Heart left ventricle (tissue), 16 donors: ENCODE measurements around the gene CCDC178. TPM values are rescaled to one million over a fixed set of nuclear protein-coding genes. Genes with fewer than 3 reads are reported as not detected.

Source experiments
- ATAC-seq, 4 donors: fragments of 200-7000 bp; cut with Tn5 transposase; one replicate each; pipeline ENCODE4 v1.9.1; 2020 to 2022; ENCODE audit warnings: moderate library complexity in 4 of 4, mild to moderate bottlenecking in 3 of 4, moderate number of reproducible peaks in 1 of 4
- DNase-seq, 5 donors: peaks; one replicate each; pipeline ENCODE4 v3.0.0-alpha.2; 2020
- H3K27ac ChIP-seq, 12 donors: fragments of 200-600 bp; sonication (generic) in 4 of 12; one replicate each; pipeline versions ENCODE4 v1.5.0 to v1.8.0; 2016 to 2022; ENCODE audit warnings: mild to moderate bottlenecking in 2 of 12
- H3K27me3 ChIP-seq, 9 donors: fragments of 200-600 bp; sonication (generic) in 2 of 9; one replicate each; pipeline versions ENCODE4 v1.5.1 to v1.8.0; 2016 to 2022; ENCODE audit warnings: mild to moderate bottlenecking in 3 of 9
- H3K36me3 ChIP-seq, 9 donors: fragments of 200-600 bp; sonication (generic) in 2 of 9; one replicate each; pipeline versions ENCODE4 v1.5.0 to v1.8.0; 2018 to 2022; ENCODE audit warnings: mild to moderate bottlenecking in 2 of 9
- H3K4me1 ChIP-seq, 12 donors: fragments of 200-600 bp; sonication (generic) in 4 of 12; one replicate each; pipeline versions ENCODE4 v1.5.0 to v1.8.0; 2016 to 2022; ENCODE audit warnings: mild to moderate bottlenecking in 3 of 12
- H3K4me3 ChIP-seq, 12 donors: fragments of 200-600 bp; sonication (generic) in 4 of 12; one replicate each; pipeline versions ENCODE4 v1.5.0 to v1.8.0; 2017 to 2022; ENCODE audit warnings: mild to moderate bottlenecking in 9 of 12, moderate library complexity in 4 of 12
- H3K9me3 ChIP-seq, 12 donors: fragments of 200-600 bp; sonication (generic) in 4 of 12; one replicate each; pipeline versions ENCODE4 v1.5.0 to v1.8.0; 2016 to 2022; ENCODE audit warnings: mild to moderate bottlenecking in 1 of 12
- CTCF ChIP-seq, 12 donors: fragments of 200-600 bp; sonication (generic) in 4 of 12; IDR thresholded peaks; one replicate each; pipeline versions ENCODE4 v1.5.0 to v1.8.0; 2018 to 2022; ENCODE audit warnings: antibody characterized with exemption in 12 of 12, mild to moderate bottlenecking in 5 of 12
- POLR2A ChIP-seq, 2 donors: fragments of 450-650 bp; IDR thresholded peaks; one replicate each; pipeline ENCODE4 v1.6.1; 2017; ENCODE audit warnings: antibody characterized with exemption in 2 of 2, mild to moderate bottlenecking in 2 of 2, moderate library complexity in 2 of 2
- WGBS, 4 donors: extraction: QIAGEN DNeasy Blood & Tissue Kit in 2 of 4; methylation state at CpG; one replicate each; pipeline versions ENCODE4 v1.1.5 to v1.1.7; 2013 to 2018; 5-methylcytosine and 5-hydroxymethylcytosine counted together
- intact Hi-C, 10 donors: fragments of 100-400 bp; cut with DNase I; formaldehyde crosslinking; loops; one replicate each; pipeline versions ENCODE4 v1.11.1 to v1.14.2; 2022
- long read RNA-seq, 3 donors: library from polyadenylated mRNA; unstranded; transcript quantifications; one replicate each; pipeline ENCODE4 v2.0.0, GENCODE V29; 2020 to 2021
- polyA plus RNA-seq, 2 donors: library from polyadenylated mRNA; stranded (reverse); fragments of 200-250 nt; gene quantifications; one replicate each; pipeline ENCODE4 v1.2.3, GENCODE V29; 2013
- total RNA-seq, 9 donors: library from RNA; depleted of rRNA in 2 of 9; stranded (reverse); fragments of >200 nt in 2 of 9; fragmentation: NEBNext Ultra II Directional in 3 of 9; extraction: Animal tissue kit (Norgen Biotek cat#: 25700) in 3 of 9; gene quantifications; one replicate each; pipeline versions ENCODE4 v1.1.0 to v1.2.4, GENCODE V29; 2016 to 2023
- donor health status: ischemic (EF 13 %, LVEDD 7.1; RV severe dilation, severe dysfunction).
- donor health status: healthy with polysubstance abuse.
- donor health status: DM: no; HTN: yes; CAD: no.
- donor health status: DM: no; HTN: no; CAD: no.
- donor health status: ischemic (EF 25% LVEDD 6.9; RV normal size, moderate dysfunction).
- donor health status: ischemic (EF 25% LVEDD 5.7; RV mildly dilated, moderate dysfunction).
- donor health status: healthy.
- donor health status: DM: yes; HTN: yes; CAD: no.
- donor health status: ischemic (EF 35%, LVEDD 5.7; RV mildly dilated, moderate dysfunction).
- donor health status: nonischemic (EF 11% LVEDD 7.7; RV severe dilation, severe dysfunction).
- donor health status: DM: yes; HTN: yes; CAD: no.
- donor health status: PGD.
- donor health status: ischemic (EF 29% LVEDD 5.4; RV normal size, mild dysfunction).
- donor health status: nonischemic (EF 23%, LVEDD 6.1; RV moderate dilation, normal function).

The CCDC178 gene
- total RNA-seq = under 1 TPM in 6 of 9 donors, not detected in 3; 0.25 to 1.00 (median 0.57) TPM
- under 1 TPM; 0.23 to 0.37 TPM for polyA plus RNA-seq
- long read RNA-seq, donor 1, partial matches to known transcripts = 0 of 1 reads
- long read RNA-seq, donor 1, other reads (novel, unspliced or antisense) = 0 of 1 reads
- long read RNA-seq, donor 2 = 0 reads
- long read RNA-seq, donor 3 = 0 reads

- intact Hi-C loops = loop anchor here in 4 of 10 donors (2.0 to 10.0 kb wide), 6 partner anchors 54 to 322 kb away; no protein-coding TSS in a partner anchor
- Histone ChIP-seq H3K36me3 (no peaks in the 10 kb centered on the region), H3K4me3 (peak within 1 kb of the TSS; percentile 40 to 65 (median 50)), H3K27ac (no peak within 1 kb of the TSS), H3K27me3 (peaks cover 0 to 9% (median 0%) of the 10 kb centered on the region in 9 donors), H3K9me3 (no peaks in the 10 kb centered on the region), H3K4me1 (peaks cover 0 to 5% (median 1%) of the 10 kb centered on the region in 12 donors)
- DNase-seq = peak; percentile 12 to 64 (median 37)
- TF ChIP-seq POLR2A (IDR thresholded peaks at IDR 0.05) (no peak), CTCF (IDR thresholded peaks at IDR 0.05) (peak in 8 of 12 donors; percentile 21 to 51 (median 34))
- WGBS, 4 donors = 1 to 5% (median 2%) methylated on average over 43 to 77 of the region's 77 CpGs
- peak in 3 of 4 donors; percentile 74 to 86 (median 79) for ATAC-seq
These were observed at the start of gene CCDC178 for GRCh38 chr18:33440060-33441043. Gene CCDC178, minus strand, starts transcription at chr18:33440721. Its CDS starts 28,633 bp downstream, at chr18:33412088.

GRCh38 chr18:33483908-33484307, 43.4 kb upstream of the CCDC178 start:
- DNase-seq = no peak
- ATAC-seq = no peak
- no peaks in the 10 kb centered on the region for H3K36me3 ChIP-seq
- no peak overlapping the region for H3K27ac ChIP-seq
- WGBS, 4 donors = 79 to 92% (median 82%) methylated on average over 1 of the region's 1 CpG
- H3K4me1 ChIP-seq = no peaks in the 10 kb centered on the region
- intact Hi-C loops = no loop called here
- no peaks in the 10 kb centered on the region for H3K9me3 ChIP-seq
- no peaks in the 10 kb centered on the region for H3K27me3 ChIP-seq
- no peak overlapping the region for H3K4me3 ChIP-seq
- TF ChIP-seq CTCF (IDR thresholded peaks at IDR 0.05) = no peak
- TF ChIP-seq POLR2A (IDR thresholded peaks at IDR 0.05) = no peak

- intact Hi-C loops = no loop called here
- H3K27me3 ChIP-seq = no peaks in the 10 kb centered on the region
- no peaks in the 10 kb centered on the region for H3K36me3 ChIP-seq
- no peaks in the 10 kb centered on the region for H3K9me3 ChIP-seq
- no peak for ATAC-seq
- H3K27ac ChIP-seq = no peak overlapping the region
- no peak for DNase-seq
- TF ChIP-seq POLR2A (IDR thresholded peaks at IDR 0.05) = no peak
- no peak for TF ChIP-seq CTCF (IDR thresholded peaks at IDR 0.05)
- H3K4me1 ChIP-seq = no peaks in the 10 kb centered on the region
- WGBS, 4 donors = 46 to 56% (median 51%) methylated on average over 3 of the region's 3 CpGs
- H3K4me3 ChIP-seq = no peak overlapping the region
These were observed 32.0 kb upstream of the CCDC178 start for GRCh38 chr18:33472509-33472908.

- Histone ChIP-seq H3K4me3 (no peak overlapping the region), H3K27ac (no peak overlapping the region), H3K27me3 (no peaks in the 10 kb centered on the region), H3K9me3 (no peaks in the 10 kb centered on the region), H3K4me1 (no peaks in the 10 kb centered on the region), H3K36me3 (no peaks in the 10 kb centered on the region)
- intact Hi-C loops = no loop called here
- ATAC-seq (no peak), DNase-seq (no peak)
- TF ChIP-seq POLR2A (IDR thresholded peaks at IDR 0.05) (no peak), CTCF (IDR thresholded peaks at IDR 0.05) (no peak)
- 73 to 89% (median 79%) methylated on average over 2 of the region's 2 CpGs for WGBS, 4 donors
These were observed 29.7 kb upstream of the CCDC178 start for GRCh38 chr18:33470216-33470615.
